WERI-Rb-1 (cell line): Measurements from ENCODE around the gene EVI5.

ENCODE experiments used
- DNase-seq: peaks from one replicate; pipeline ENCODE4 v3.0.0-alpha.2; 2020
- H3K27ac ChIP-seq: fragments of 250-450 bp; sonication (Bioruptor Pico); 2 replicates; pipeline ENCODE4 v1.5.1; 2020; ENCODE audit warnings: mild to moderate bottlenecking, moderate library complexity
- H3K27me3 ChIP-seq: fragments of 250-450 bp; sonication (Bioruptor Pico); 2 replicates; pipeline ENCODE4 v1.5.1; 2021; ENCODE audit warnings: mild to moderate bottlenecking, low read depth, moderate library complexity; ENCODE audit not compliant: insufficient read depth, severe bottlenecking
- H3K36me3 ChIP-seq: fragments of 250-450 bp; sonication (Bioruptor Pico); 2 replicates; pipeline ENCODE4 v1.5.1; 2020; ENCODE audit warnings: mild to moderate bottlenecking, moderate library complexity
- H3K4me3 ChIP-seq: 2 replicates; pipeline ENCODE4 v1.5.1; 2011; ENCODE audit warnings: low read depth, mild to moderate bottlenecking, control low read depth, low read length
- H3K9me3 ChIP-seq: fragments of 250-450 bp; sonication (Bioruptor Pico); 2 replicates; pipeline ENCODE4 v1.5.1; 2021; ENCODE audit warnings: mild to moderate bottlenecking, moderate library complexity; ENCODE audit not compliant: severe bottlenecking
- CTCF ChIP-seq: IDR thresholded peaks from 2 replicates; pipeline ENCODE4 v1.5.1; 2011; ENCODE audit warnings: low read depth, mild to moderate bottlenecking, control low read depth, inconsistent platforms, low read length

Gene EVI5

GRCh38 chr1:92486251-92487077 is 298.4 kb downstream of the EVI5 start, which contains the start of gene GFI1:
Gene GFI1, minus strand, starts transcription at chr1:92486925. Its CDS starts 3,438 bp downstream, at chr1:92483487.
- no peak for TF ChIP-seq CTCF
- peak within 1 kb of the TSS; percentile 72 for H3K4me3 ChIP-seq
- DNase-seq = no peak
- H3K27ac ChIP-seq = no peak within 1 kb of the TSS
- H3K9me3 ChIP-seq = peaks cover 2% of the 10 kb centered on the region
- peaks cover 51% of the 10 kb centered on the region for H3K27me3 ChIP-seq
- H3K36me3 ChIP-seq = no peaks in the 10 kb centered on the region

- Histone ChIP-seq H3K36me3 (no peaks in the 10 kb centered on the region), H3K27me3 (peaks cover 51% of the 10 kb centered on the region), H3K9me3 (peaks cover 9% of the 10 kb centered on the region), H3K27ac (no peak overlapping the region), H3K4me3 (peak overlapping the region; percentile 72)
- TF ChIP-seq CTCF = peak; percentile 63
- DNase-seq = peak; percentile 71
Measured at GRCh38 chr1:92485381-92486250, 299.3 kb downstream of the EVI5 start.

- Histone ChIP-seq H3K36me3 (no peaks in the 10 kb centered on the region), H3K27me3 (peaks cover 51% of the 10 kb centered on the region), H3K27ac (no peak overlapping the region), H3K9me3 (peaks cover 13% of the 10 kb centered on the region), H3K4me3 (peak overlapping the region; percentile 72)
- 0 out of 2 replicates have a peak, but pooled peaks have one; percentile 11 for TF ChIP-seq CTCF
- peak; percentile 41 for DNase-seq
Measured at GRCh38 chr1:92484472-92485380, 300.2 kb downstream of the EVI5 start.

- H3K9me3 ChIP-seq = peaks cover 13% of the 10 kb centered on the region
- no peaks in the 10 kb centered on the region for H3K36me3 ChIP-seq
- no peak for TF ChIP-seq CTCF
- H3K27ac ChIP-seq = no peak overlapping the region
- peak overlapping the region; percentile 72 for H3K4me3 ChIP-seq
- DNase-seq = peak; percentile 44
- H3K27me3 ChIP-seq = peaks cover 51% of the 10 kb centered on the region
Measured at GRCh38 chr1:92483610-92484471, 301.1 kb downstream of the EVI5 start.
